PC-3 (cell line): ENCODE data around the gene IL1R1. TPM values are rescaled to one million over a fixed set of nuclear protein-coding genes. Genes with fewer than 3 reads are reported as not detected.

Experiments
- ATAC-seq: fragments of 200-7000 bp; cut with Tn5 transposase; 2 replicates; pipeline ENCODE4 v1.9.1; 2020; ENCODE audit warnings: mild to moderate bottlenecking, moderate library complexity
- BruUV-seq: library from RNA; stranded (reverse); fragments of 400-500 nt; replicated peaks from 2 replicates; lab custom pipeline; 2021; lab: Mats Ljungman, UMichigan
- CTCF ChIA-PET: fragments of 300-600 bp; sonication (Branson Sonifier 250); formaldehyde crosslinking; loops from one replicate; lab custom pipeline; 2022; ENCODE audit warnings: antibody characterized with exemption; lab: Charles Lee
- POLR2A ChIA-PET: fragments of 300-600 bp; sonication (Branson Sonifier 250); formaldehyde crosslinking; loops from one replicate; lab custom pipeline; 2022; ENCODE audit warnings: antibody characterized with exemption; ENCODE audit not compliant: unreplicated experiment; lab: Charles Lee
- DNase-seq: peaks from one replicate; pipeline ENCODE4 v3.0.0-alpha.2; 2015
- H2AFZ ChIP-seq: fragments of 300-600 bp; sonication (generic); 2 replicates; pipeline ENCODE4 v1.6.0; 2016; ENCODE audit warnings: antibody characterized with exemption, low read length
- H3F3A ChIP-seq: fragments of 300-600 bp; sonication (generic); one replicate; pipeline ENCODE4 v1.6.0; 2017; ENCODE audit warnings: antibody characterized with exemption, low read length, control low read depth, mild to moderate bottlenecking; ENCODE audit not compliant: unreplicated experiment
- H3K27ac ChIP-seq: fragments of 300-600 bp; sonication (generic); 2 replicates; pipeline ENCODE4 v1.5.1; 2016; ENCODE audit warnings: mild to moderate bottlenecking, low read length
- H3K27me3 ChIP-seq: fragments of 300-600 bp; sonication (generic); 2 replicates; pipeline ENCODE4 v1.6.1; 2016; ENCODE audit warnings: low read length, mixed read lengths
- H3K36me3 ChIP-seq: fragments of 300-600 bp; sonication (generic); 2 replicates; pipeline ENCODE4 v1.6.1; 2016; ENCODE audit warnings: low read depth, mixed run types, low read length, mixed read lengths
- H3K4me1 ChIP-seq: fragments of 300-600 bp; sonication (generic); 2 replicates; pipeline ENCODE4 v1.5.1; 2016; ENCODE audit warnings: low read length; ENCODE audit not compliant: insufficient read depth
- H3K4me2 ChIP-seq: fragments of 300-600 bp; sonication (generic); 2 replicates; pipeline ENCODE4 v1.6.0; 2016; ENCODE audit warnings: low read length
- H3K4me3 ChIP-seq: fragments of 300-600 bp; sonication (generic); 2 replicates; pipeline ENCODE4 v1.5.1; 2016; ENCODE audit warnings: mild to moderate bottlenecking, low read length, mixed read lengths
- H3K79me2 ChIP-seq: fragments of 300-600 bp; sonication (generic); 2 replicates; pipeline ENCODE4 v1.6.1; 2017; ENCODE audit warnings: low read length, mixed read lengths
- H3K9ac ChIP-seq: fragments of 300-600 bp; sonication (generic); 2 replicates; pipeline ENCODE4 v1.6.0; 2016; ENCODE audit warnings: mild to moderate bottlenecking, low read length
- H3K9me2 ChIP-seq: fragments of 300-600 bp; sonication (generic); replicated peaks from 2 replicates; pipeline ENCODE4 v1.6.1; 2016; ENCODE audit warnings: mixed run types, low read length, mixed read lengths
- H3K9me3 ChIP-seq: fragments of 300-600 bp; sonication (generic); 2 replicates; pipeline ENCODE4 v1.6.1; 2016; ENCODE audit warnings: low read length, mixed read lengths
- H4K20me1 ChIP-seq: fragments of 300-600 bp; sonication (generic); 2 replicates; pipeline ENCODE4 v1.6.1; 2016; ENCODE audit warnings: low read length, mixed read lengths
- EZH2 ChIP-seq: fragments of 300-600 bp; sonication (generic); IDR thresholded peaks from one replicate; pipeline ENCODE4 v1.6.1; 2017; ENCODE audit warnings: antibody characterized with exemption, mild to moderate bottlenecking, low read length; ENCODE audit not compliant: unreplicated experiment
- EZH2phosphoT487 ChIP-seq: fragments of 300-600 bp; sonication (generic); IDR thresholded peaks from 2 replicates; pipeline ENCODE4 v1.6.1; 2018; ENCODE audit warnings: mild to moderate bottlenecking, antibody characterized with exemption, low read length, borderline replicate concordance
- intact Hi-C: fragments of 100-400 bp; cut with micrococcal nuclease; formaldehyde crosslinking; loops from 2 replicates; pipeline ENCODE4 v1.9.0; 2023
- total RNA-seq: library from RNA; depleted of rRNA; stranded (reverse); fragments of >200 nt; gene quantifications from 2 replicates; pipeline ENCODE4 v1.2.3, GENCODE V29; 2014
- TF ChIP-seq, protein P1 (sequence below): fragments of 300-600 bp; sonication (generic); conservative IDR thresholded peaks from 2 replicates; pipeline ENCODE4 v1.5.1; 2017; ENCODE audit warnings: antibody characterized with exemption, low read depth, mild to moderate bottlenecking, low read length

IL1R1 gene
- total RNA-seq, 1 experiment from 2014 or later = 0.69 TPM

DNA sequence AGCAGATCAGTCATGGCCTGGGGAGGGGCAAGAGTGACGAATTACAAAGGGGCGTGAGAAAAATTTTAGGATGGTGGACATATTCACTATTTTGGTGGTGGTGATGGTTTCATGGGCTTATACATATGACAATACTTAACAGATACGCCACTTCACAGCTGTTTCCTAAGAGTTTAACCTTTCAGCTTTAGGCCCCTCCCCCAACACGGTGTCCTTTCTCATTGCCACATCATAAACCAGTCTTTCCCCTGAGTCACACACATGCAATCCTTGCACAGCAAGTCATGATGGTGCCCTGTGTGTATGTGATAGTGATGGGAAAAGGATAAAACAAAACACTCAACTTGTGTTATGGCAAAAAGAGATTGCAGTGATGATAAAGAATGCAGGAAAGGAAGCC lies 47.6 kb upstream of the IL1R1 start:
- Histone ChIP-seq H3F3A (no peaks in the 10 kb centered on the region), H3K27me3 (no peaks in the 10 kb centered on the region), H3K4me1 (peaks cover 27% of the 10 kb centered on the region), H3K4me2 (no peak overlapping the region), H3K9ac (no peak overlapping the region), H3K27ac (no peak overlapping the region), H3K79me2 (no peaks in the 10 kb centered on the region), H3K4me3 (no peak overlapping the region), H4K20me1 (no peaks in the 10 kb centered on the region), H3K36me3 (no peaks in the 10 kb centered on the region), H3K9me2 (no peaks in the 10 kb centered on the region; the same call in 1 of the 2 replicates), H2AFZ (no peak overlapping the region), H3K9me3 (no peaks in the 10 kb centered on the region)
- ATAC-seq (peak; percentile 77), DNase-seq (peak; percentile 87)
- TF ChIP-seq, protein P1, sequence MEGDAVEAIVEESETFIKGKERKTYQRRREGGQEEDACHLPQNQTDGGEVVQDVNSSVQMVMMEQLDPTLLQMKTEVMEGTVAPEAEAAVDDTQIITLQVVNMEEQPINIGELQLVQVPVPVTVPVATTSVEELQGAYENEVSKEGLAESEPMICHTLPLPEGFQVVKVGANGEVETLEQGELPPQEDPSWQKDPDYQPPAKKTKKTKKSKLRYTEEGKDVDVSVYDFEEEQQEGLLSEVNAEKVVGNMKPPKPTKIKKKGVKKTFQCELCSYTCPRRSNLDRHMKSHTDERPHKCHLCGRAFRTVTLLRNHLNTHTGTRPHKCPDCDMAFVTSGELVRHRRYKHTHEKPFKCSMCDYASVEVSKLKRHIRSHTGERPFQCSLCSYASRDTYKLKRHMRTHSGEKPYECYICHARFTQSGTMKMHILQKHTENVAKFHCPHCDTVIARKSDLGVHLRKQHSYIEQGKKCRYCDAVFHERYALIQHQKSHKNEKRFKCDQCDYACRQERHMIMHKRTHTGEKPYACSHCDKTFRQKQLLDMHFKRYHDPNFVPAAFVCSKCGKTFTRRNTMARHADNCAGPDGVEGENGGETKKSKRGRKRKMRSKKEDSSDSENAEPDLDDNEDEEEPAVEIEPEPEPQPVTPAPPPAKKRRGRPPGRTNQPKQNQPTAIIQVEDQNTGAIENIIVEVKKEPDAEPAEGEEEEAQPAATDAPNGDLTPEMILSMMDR = no peak
- TF ChIP-seq EZH2phosphoT487 (no peak), EZH2 (no peak)
- POLR2A ChIA-PET = no interaction called here
- CTCF ChIA-PET = no interaction called here
- intact Hi-C loops = no loop called here
- BruUV-seq = no TSS peak

DNA sequence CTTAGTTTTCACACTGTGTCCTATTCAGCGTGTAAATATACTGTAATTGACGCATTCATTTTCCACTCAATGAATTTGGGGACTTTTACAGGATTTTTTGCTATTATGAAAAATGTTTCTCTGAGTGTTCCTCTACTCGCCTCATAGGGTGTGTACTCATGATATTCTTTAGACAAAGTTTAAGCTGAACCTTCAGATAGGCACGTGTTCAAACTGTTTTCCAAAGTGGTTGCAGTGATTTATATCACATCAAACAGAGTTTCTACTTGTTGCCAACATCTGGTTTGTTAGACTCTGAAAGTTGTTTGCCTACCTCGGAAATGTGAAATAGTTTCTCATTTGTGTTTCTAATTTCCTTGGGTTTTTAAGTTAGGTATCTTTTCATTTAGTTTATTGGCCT lies 46.4 kb upstream of the IL1R1 start:
- POLR2A ChIA-PET = no interaction called here
- H3K9ac ChIP-seq = no peak overlapping the region
- intact Hi-C loops = no loop called here
- no peak overlapping the region for H3K4me3 ChIP-seq
- H3K79me2 ChIP-seq = no peaks in the 10 kb centered on the region
- CTCF ChIA-PET = no interaction called here
- no peak overlapping the region for H3K27ac ChIP-seq
- H3K36me3 ChIP-seq = no peaks in the 10 kb centered on the region
- BruUV-seq = no TSS peak
- ATAC-seq (no peak), DNase-seq (no peak)
- no peaks in the 10 kb centered on the region; the same call in 1 of the 2 replicates for H3K9me2 ChIP-seq
- no peaks in the 10 kb centered on the region for H3K9me3 ChIP-seq
- H3F3A ChIP-seq = no peaks in the 10 kb centered on the region
- H3K4me2 ChIP-seq = no peak overlapping the region
- H3K4me1 ChIP-seq = peaks cover 37% of the 10 kb centered on the region
- H3K27me3 ChIP-seq = no peaks in the 10 kb centered on the region
- no peaks in the 10 kb centered on the region for H4K20me1 ChIP-seq
- no peak for TF ChIP-seq EZH2
- TF ChIP-seq EZH2phosphoT487 = no peak
- TF ChIP-seq, protein P1 = no peak
- H2AFZ ChIP-seq = no peak overlapping the region

GRCh38 chr2:102098756-102099155 lies 43.8 kb upstream of the IL1R1 start:
- H3K27me3 ChIP-seq = no peaks in the 10 kb centered on the region
- no peaks in the 10 kb centered on the region; the same call in 1 of the 2 replicates for H3K9me2 ChIP-seq
- no peaks in the 10 kb centered on the region for H3K36me3 ChIP-seq
- no peaks in the 10 kb centered on the region for H3K9me3 ChIP-seq
- CTCF ChIA-PET = no interaction called here
- no peak overlapping the region for H2AFZ ChIP-seq
- peak; percentile 73 for ATAC-seq
- peak; percentile 81 for DNase-seq
- H3K27ac ChIP-seq = peak overlapping the region; percentile 86
- intact Hi-C loops = no loop called here
- peak overlapping the region; percentile 58 for H3K9ac ChIP-seq
- no peaks in the 10 kb centered on the region for H4K20me1 ChIP-seq
- peak overlapping the region; percentile 53 for H3K4me2 ChIP-seq
- no peaks in the 10 kb centered on the region for H3F3A ChIP-seq
- peaks cover 42% of the 10 kb centered on the region for H3K4me1 ChIP-seq
- H3K79me2 ChIP-seq = no peaks in the 10 kb centered on the region
- BruUV-seq = no TSS peak
- TF ChIP-seq, protein P1 = no peak
- no peak for TF ChIP-seq EZH2
- no peak for TF ChIP-seq EZH2phosphoT487
- POLR2A ChIA-PET = no interaction called here
- H3K4me3 ChIP-seq = no peak overlapping the region
